Uterus (tissue), 4 donors: ENCODE measurements around the gene JPT2. TPM values are rescaled to one million over a fixed set of nuclear protein-coding genes. Genes with fewer than 3 reads are reported as not detected.

Experiments used
- DNase-seq, 2 donors: peaks; one replicate each; pipeline ENCODE4 v3.0.0-alpha.2; 2019 to 2020
- H3K27ac ChIP-seq, 2 donors: fragments of 200-600 bp; sonication (generic); 1 replicate in 1 of 2; 2 replicates in 1 of 2; pipeline ENCODE4 v1.5.1; 2016 to 2018
- H3K27me3 ChIP-seq, 2 donors: fragments of 200-600 bp; sonication (generic); one replicate each; pipeline ENCODE4 v1.5.1; 2018 to 2019; ENCODE audit warnings: control low read depth in 1 of 2
- H3K36me3 ChIP-seq, 2 donors: fragments of 200-600 bp; sonication (generic); one replicate each; pipeline ENCODE4 v1.5.1; 2019; ENCODE audit warnings: control low read depth in 1 of 2
- H3K4me1 ChIP-seq, 2 donors: fragments of 200-600 bp; sonication (generic); one replicate each; pipeline ENCODE4 v1.5.1; 2018 to 2019; ENCODE audit warnings: control low read depth in 1 of 2
- H3K4me3 ChIP-seq, 2 donors: fragments of 200-600 bp; sonication (generic); 1 replicate in 1 of 2; 2 replicates in 1 of 2; pipeline ENCODE4 v1.5.1; 2018 to 2019; ENCODE audit warnings: mild to moderate bottlenecking in 1 of 2
- H3K9me3 ChIP-seq, 2 donors: fragments of 200-600 bp; sonication (generic); one replicate each; pipeline ENCODE4 v1.5.1; 2019; ENCODE audit warnings: control low read depth in 1 of 2
- POLR2A ChIP-seq, 2 donors: fragments of 450-650 bp; IDR thresholded peaks; one replicate each; pipeline ENCODE4 v1.6.1; 2016; ENCODE audit warnings: antibody characterized with exemption in 2 of 2, mild to moderate bottlenecking in 1 of 2, moderate library complexity in 1 of 2
- intact Hi-C: fragments of 100-400 bp; cut with DNase I; formaldehyde crosslinking; loops from one replicate; pipeline ENCODE4 v1.15.1; 2023; ENCODE audit warnings: low total_unique reads
- microRNA-seq: library from miRNA; unstranded; fragments of <30 nt; microRNA quantifications from one replicate; pipeline ENCODE4, GENCODE V29; 2016; ENCODE audit warnings: borderline microRNAs expressed, borderline replicate concordance
- small RNA-seq: library from RNA; depleted of rRNA; stranded (forward); fragments of <200 nt; gene quantifications from one replicate; pipeline ENCODE3, GENCODE V24; 2016
- total RNA-seq, 4 donors: library from RNA; depleted of rRNA in 3 of 4; stranded (reverse); fragments of >200 nt in 3 of 4; gene quantifications; one replicate each; pipeline versions ENCODE4 v1.1.0 to v1.2.4, GENCODE V29; 2014 to 2023
- TF ChIP-seq, protein P1 (sequence below), 4 experiments: fragments of 200-600 bp in 2 of 4; fragments of 450-650 bp in 2 of 4; sonication (generic) in 2 of 4; IDR thresholded peaks; one replicate each; pipeline ENCODE4 v1.5.1; 2016 to 2019; ENCODE audit warnings: antibody characterized with exemption in 4 of 4, mild to moderate bottlenecking in 2 of 4, moderate library complexity in 1 of 4
- donor health status: DM: yes; HTN: yes; CAD: no.

The JPT2 gene
- total RNA-seq, 4 donors from 2014 or later: 10.6 to 59.0 (median 39.6) TPM

DNA sequence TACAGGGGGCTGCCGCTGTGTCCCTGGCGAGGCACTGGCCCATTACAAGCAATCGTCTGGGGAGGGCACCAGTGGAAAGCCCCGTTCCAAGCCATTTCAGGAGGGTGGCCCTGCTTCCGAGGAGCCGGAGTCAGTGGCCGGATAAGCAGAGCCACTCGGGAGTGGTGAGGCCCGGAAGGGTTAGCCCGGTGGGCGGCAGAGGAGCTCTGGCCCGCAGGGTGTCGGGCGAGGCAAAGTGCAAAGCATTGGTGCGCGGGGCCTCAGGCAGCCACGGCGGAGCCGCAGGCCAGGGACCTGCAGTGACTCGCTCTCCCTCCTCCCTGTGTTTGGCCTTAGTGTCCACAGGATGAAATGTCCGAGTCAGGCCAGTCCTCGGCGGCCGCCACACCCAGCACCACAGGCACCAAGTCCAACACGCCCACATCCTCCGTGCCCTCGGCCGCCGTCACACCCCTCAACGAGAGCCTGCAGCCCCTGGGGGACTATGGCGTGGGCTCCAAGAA, 68.7 kb downstream of the JPT2 start:
- TF ChIP-seq, protein P1, sequence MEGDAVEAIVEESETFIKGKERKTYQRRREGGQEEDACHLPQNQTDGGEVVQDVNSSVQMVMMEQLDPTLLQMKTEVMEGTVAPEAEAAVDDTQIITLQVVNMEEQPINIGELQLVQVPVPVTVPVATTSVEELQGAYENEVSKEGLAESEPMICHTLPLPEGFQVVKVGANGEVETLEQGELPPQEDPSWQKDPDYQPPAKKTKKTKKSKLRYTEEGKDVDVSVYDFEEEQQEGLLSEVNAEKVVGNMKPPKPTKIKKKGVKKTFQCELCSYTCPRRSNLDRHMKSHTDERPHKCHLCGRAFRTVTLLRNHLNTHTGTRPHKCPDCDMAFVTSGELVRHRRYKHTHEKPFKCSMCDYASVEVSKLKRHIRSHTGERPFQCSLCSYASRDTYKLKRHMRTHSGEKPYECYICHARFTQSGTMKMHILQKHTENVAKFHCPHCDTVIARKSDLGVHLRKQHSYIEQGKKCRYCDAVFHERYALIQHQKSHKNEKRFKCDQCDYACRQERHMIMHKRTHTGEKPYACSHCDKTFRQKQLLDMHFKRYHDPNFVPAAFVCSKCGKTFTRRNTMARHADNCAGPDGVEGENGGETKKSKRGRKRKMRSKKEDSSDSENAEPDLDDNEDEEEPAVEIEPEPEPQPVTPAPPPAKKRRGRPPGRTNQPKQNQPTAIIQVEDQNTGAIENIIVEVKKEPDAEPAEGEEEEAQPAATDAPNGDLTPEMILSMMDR (IDR thresholded peaks at IDR 0.05): no peak
- no peak for TF ChIP-seq POLR2A (IDR thresholded peaks at IDR 0.05)
- no peaks in the 10 kb centered on the region for H3K36me3 ChIP-seq

DNA sequence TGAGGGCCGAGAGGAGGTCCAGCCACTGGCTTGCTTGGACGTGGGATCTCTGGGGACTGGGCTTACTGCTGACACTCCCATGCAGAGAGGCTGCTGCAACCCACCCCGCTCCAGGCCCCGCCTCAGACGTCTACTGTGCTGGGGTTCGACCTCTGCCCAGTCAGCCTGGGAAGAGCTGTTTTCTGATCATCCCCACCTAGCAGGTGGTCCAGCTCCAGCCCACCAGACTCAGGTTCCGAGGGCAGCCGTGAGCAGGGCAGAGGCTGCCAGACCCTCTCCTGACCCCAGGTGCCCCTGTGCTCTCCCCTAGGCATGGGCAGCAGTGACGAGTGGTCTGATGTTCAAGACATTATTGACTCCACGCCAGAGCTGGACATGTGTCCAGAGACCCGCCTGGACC, 69.9 kb downstream of the JPT2 start:
- intact Hi-C loops: no loop called here
- H3K27ac ChIP-seq: no peak overlapping the region
- H3K4me1 ChIP-seq: no peaks in the 10 kb centered on the region
- TF ChIP-seq, protein P1 (IDR thresholded peaks at IDR 0.05): no peak
- TF ChIP-seq POLR2A (IDR thresholded peaks at IDR 0.05): no peak
- no peaks in the 10 kb centered on the region for H3K27me3 ChIP-seq
- no peaks in the 10 kb centered on the region for H3K9me3 ChIP-seq
- DNase-seq: no peak
- H3K36me3 ChIP-seq: no peaks in the 10 kb centered on the region
- no peak overlapping the region for H3K4me3 ChIP-seq

More for the DNA sequence above, 68.7 kb downstream of the JPT2 start:
- Histone ChIP-seq H3K9me3 (no peaks in the 10 kb centered on the region), H3K4me3 (no peak overlapping the region), H3K4me1 (no peaks in the 10 kb centered on the region), H3K27ac (no peak overlapping the region), H3K27me3 (no peaks in the 10 kb centered on the region)
- intact Hi-C loops: no loop called here
- no peak for DNase-seq

DNA sequence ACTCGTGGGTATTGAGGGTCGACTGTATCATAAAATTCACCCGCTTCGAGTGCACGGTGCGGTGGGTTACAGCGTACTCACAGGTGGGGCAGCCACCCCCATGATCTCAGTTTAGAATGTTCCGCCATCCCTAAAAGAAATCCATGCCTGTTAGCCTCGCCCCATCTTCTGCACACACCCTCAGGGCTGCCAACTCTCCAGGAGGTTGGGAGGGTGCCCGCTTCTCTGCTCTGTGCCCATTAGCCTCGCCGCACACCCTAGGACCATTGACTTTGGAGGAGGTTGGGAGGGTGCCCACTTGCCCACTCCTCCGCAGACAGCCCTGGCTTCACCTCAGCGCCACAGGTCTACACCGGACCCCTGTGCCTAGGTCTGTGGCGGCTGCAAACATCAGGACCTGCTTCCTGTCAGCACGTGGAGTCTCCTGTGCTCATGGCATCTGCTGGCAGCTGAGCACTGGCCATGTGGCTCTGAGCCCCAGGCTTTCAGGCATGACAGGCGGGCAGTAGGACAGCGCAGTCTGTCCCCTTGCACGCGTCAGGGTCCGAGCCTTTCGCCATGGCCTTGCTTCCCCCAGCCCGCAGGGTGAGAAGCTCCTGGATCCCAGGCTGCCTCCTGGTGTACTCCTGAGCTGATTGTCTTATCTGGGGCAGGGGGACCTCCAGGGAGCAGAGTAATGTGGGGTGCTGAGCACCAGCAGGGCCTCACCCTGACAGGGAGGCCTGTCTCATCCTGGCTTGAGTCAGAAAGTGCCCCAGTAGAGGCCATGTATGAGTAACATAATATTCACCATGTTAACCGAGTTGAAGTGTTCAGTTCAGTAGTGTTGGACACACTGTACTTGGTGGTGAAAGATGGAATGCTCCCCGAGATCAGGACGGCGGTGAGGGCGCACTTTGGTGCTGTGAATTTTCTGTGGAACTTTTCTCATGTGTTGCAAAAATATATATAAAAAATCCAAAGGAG, 71.4 kb downstream of the JPT2 start:
- Histone ChIP-seq H3K4me3 (no peak overlapping the region), H3K9me3 (no peaks in the 10 kb centered on the region), H3K27ac (no peak overlapping the region), H3K36me3 (no peaks in the 10 kb centered on the region), H3K4me1 (no peaks in the 10 kb centered on the region), H3K27me3 (no peaks in the 10 kb centered on the region)
- no peak for TF ChIP-seq POLR2A (IDR thresholded peaks at IDR 0.05)
- TF ChIP-seq, protein P1 (IDR thresholded peaks at IDR 0.05): no peak
- no peak for DNase-seq
- intact Hi-C loops: no loop called here

Small RNA genes within 50 kb of the gene (microRNA-seq; reads per million reads assigned to microRNA genes)
- gene MIR3177: 1.5 reads per million

Small RNA genes within 50 kb of the gene (small RNA-seq; reads per million reads assigned to genes)
- not detected for gene MIR3177

Other genes with a start within 250 kb of the JPT2 start
- gene PERCC1, start 247.2 kb upstream of the JPT2 start, total RNA-seq: not detected
- gene CCDC154, start 233.7 kb upstream of the JPT2 start, total RNA-seq: 1 to 10 TPM in 1 of 4 donors, under 1 TPM in 2, not detected in 1; 0.48 to 5.3 (median 0.51) TPM
- 100 to 1,000 TPM in 1 of 4 donors, 10 to 100 TPM in 3; 21.5 to 145 (median 57.2) TPM for gene CLCN7, start 203.3 kb upstream of the JPT2 start, total RNA-seq
- gene PTX4, start 189.3 kb upstream of the JPT2 start, total RNA-seq: under 1 TPM in 2 of 4 donors, not detected in 2; 0.28 to 0.52 TPM
- gene TELO2, start 184.9 kb upstream of the JPT2 start, total RNA-seq: 10 to 100 TPM in 3 of 4 donors, 1 to 10 TPM in 1; 4.9 to 59.1 (median 39.0) TPM
- gene TMEM204, start 144.6 kb upstream of the JPT2 start, total RNA-seq: 10 to 100 TPM; 24.8 to 45.3 (median 39.3) TPM
- 10 to 100 TPM in 3 of 4 donors, 1 to 10 TPM in 1; 6.2 to 68.2 (median 34.1) TPM for gene IFT140, start 66.2 kb upstream of the JPT2 start, total RNA-seq
- 10 to 100 TPM in 2 of 4 donors, 1 to 10 TPM in 2; 2.6 to 25.5 (median 8.6) TPM for gene CRAMP1, start 65.9 kb upstream of the JPT2 start, total RNA-seq
- 100 to 1,000 TPM in 1 of 4 donors, 10 to 100 TPM in 3; 17.4 to 113 (median 77.8) TPM for gene MAPK8IP3, start 27.9 kb downstream of the JPT2 start, total RNA-seq
- 100 to 1,000 TPM in 1 of 4 donors, 10 to 100 TPM in 3; 35.3 to 208 (median 59.7) TPM for gene NME3, start 93.3 kb downstream of the JPT2 start, total RNA-seq
- 10 to 100 TPM in 2 of 4 donors, 1 to 10 TPM in 2; 2.6 to 28.2 (median 8.0) TPM for gene EME2, start 94.5 kb downstream of the JPT2 start, total RNA-seq
- 100 to 1,000 TPM in 1 of 4 donors, 10 to 100 TPM in 3; 37.3 to 158 (median 52.5) TPM for gene MRPS34, start 94.9 kb downstream of the JPT2 start, total RNA-seq
- 10 to 100 TPM; 24.8 to 67.4 (median 55.8) TPM for gene SPSB3, start 104.3 kb downstream of the JPT2 start, total RNA-seq
- 10 to 100 TPM; 40.5 to 54.6 (median 47.2) TPM for gene NUBP2, start 104.7 kb downstream of the JPT2 start, total RNA-seq
- gene IGFALS, start 115.4 kb downstream of the JPT2 start, total RNA-seq: 1 to 10 TPM in 1 of 4 donors, under 1 TPM in 1, not detected in 2; 0.49 to 1.2 TPM
- gene HAGH, start 148.5 kb downstream of the JPT2 start, total RNA-seq: 10 to 100 TPM; 22.9 to 75.3 (median 34.0) TPM
- gene FAHD1, start 148.9 kb downstream of the JPT2 start, total RNA-seq: 100 to 1,000 TPM in 1 of 4 donors, 10 to 100 TPM in 2, 1 to 10 TPM in 1; 3.5 to 115 (median 22.2) TPM
- gene MEIOB, start 193.9 kb downstream of the JPT2 start, total RNA-seq: under 1 TPM in 2 of 4 donors, not detected in 2; 0.48 to 0.76 TPM
- gene HS3ST6, start 240.1 kb downstream of the JPT2 start, total RNA-seq: not detected